ENCODE measurements around the gene DNM3.

Gene DNM3

DNA sequence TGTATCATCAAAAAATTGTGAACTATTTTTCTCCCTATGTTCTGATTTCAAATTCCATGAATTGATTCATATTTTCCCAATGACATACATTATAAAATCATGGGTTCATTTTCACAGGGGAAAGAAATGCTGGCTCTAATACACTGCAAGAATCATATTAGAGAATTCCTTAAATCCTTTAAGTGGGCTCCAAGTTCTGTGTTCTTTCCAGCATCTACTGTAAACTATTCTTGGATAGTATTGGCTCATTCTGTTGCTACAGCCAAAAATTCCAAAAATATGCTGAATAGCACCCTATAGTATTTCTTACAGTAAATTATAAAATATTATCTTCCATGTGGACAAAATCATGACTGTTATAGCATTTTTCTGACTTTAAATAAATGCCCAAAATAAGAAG is 560.2 kb downstream of the DNM3 start:
- H3K4me3 ChIP-seq (ENCODE audit: low read depth, low read length), result no peak overlapping the region
- DNase-seq (ENCODE audit: low read depth), result no peak
- TF ChIP-seq, protein P1, sequence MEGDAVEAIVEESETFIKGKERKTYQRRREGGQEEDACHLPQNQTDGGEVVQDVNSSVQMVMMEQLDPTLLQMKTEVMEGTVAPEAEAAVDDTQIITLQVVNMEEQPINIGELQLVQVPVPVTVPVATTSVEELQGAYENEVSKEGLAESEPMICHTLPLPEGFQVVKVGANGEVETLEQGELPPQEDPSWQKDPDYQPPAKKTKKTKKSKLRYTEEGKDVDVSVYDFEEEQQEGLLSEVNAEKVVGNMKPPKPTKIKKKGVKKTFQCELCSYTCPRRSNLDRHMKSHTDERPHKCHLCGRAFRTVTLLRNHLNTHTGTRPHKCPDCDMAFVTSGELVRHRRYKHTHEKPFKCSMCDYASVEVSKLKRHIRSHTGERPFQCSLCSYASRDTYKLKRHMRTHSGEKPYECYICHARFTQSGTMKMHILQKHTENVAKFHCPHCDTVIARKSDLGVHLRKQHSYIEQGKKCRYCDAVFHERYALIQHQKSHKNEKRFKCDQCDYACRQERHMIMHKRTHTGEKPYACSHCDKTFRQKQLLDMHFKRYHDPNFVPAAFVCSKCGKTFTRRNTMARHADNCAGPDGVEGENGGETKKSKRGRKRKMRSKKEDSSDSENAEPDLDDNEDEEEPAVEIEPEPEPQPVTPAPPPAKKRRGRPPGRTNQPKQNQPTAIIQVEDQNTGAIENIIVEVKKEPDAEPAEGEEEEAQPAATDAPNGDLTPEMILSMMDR (IDR thresholded peaks at IDR 0.05; ENCODE audit: insufficient read depth, low read depth, low read length, missing control alignments), result no peak

DNA sequence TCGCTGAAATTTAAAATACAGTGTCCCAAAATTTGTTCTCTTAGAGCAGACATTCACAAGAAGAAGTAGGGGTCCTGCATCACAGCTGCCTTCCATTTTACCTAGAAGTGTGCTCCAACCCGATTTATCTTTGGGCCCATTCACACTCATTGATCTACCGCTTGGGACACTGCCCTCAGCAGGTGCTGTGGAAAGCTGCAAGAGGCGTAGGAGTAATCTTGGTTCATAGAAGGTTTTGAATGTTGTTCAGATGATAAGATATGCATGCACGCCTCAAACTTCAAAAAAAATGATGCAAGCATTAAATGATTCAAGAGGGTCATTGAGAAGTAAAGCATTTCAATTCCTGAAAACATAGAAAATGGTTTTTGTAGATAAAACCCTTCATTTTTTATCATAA is 560.6 kb downstream of the DNM3 start:
- TF ChIP-seq, protein P1 (IDR thresholded peaks at IDR 0.05; ENCODE audit: insufficient read depth, low read depth, low read length, missing control alignments), result no peak
- no peak overlapping the region for H3K4me3 ChIP-seq (ENCODE audit: low read depth, low read length)
- no peak for DNase-seq (ENCODE audit: low read depth)

DNA sequence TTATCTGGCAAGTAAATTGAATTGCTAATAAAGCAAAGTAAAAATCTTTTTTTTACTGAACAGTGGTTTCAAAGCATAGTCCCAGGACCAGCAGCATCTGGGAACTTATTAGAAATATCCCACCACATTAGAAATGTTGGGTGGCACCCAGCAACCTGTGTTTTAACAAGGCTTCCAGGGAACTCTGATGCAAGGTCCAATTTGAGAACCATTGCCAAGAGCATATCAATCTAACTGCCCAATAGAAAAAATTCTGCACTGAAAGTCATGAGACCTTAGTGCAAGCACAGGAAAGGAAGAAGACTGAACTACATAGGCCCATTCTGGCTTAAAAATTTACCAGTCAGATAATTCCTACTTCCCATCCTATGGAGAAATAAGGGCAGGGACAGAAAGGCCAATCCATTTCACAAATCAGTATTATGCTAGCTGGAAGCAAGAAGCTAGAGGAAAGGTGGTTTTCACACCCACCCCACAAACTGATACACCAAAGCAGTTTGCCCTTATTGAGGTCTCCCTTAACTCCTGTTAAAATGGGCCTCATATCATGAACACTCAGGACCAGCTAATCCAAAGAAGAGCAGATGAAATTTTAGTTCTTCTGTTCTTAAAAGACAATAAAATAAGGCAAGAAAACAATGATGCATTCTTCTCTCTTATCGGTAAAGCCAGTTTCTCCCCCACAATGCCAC is 561.7 kb downstream of the DNM3 start:
- DNase-seq (ENCODE audit: low read depth), result no peak
- TF ChIP-seq, protein P1 (IDR thresholded peaks at IDR 0.05; ENCODE audit: insufficient read depth, low read depth, low read length, missing control alignments), result no peak
- H3K4me3 ChIP-seq (ENCODE audit: low read depth, low read length), result no peak overlapping the region

DNA sequence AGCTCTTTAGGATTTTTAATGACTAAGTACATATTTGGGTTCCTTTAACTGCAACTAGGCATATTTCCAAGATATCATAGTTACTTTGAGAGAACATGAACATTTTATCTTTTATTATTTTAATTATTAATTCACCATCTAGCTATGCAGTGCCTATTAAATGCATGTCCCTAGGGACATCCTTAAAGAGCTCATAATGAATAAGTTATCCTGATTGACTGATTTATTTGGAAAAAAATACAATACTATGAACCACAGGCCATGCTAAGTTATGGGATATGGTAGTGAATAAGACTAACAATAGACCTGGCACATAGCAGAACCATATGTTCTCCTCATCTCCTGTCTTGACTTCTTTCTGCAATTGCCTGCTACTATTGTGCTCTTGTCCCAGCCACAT is 562.8 kb downstream of the DNM3 start:
- TF ChIP-seq, protein P1 (IDR thresholded peaks at IDR 0.05; ENCODE audit: insufficient read depth, low read depth, low read length, missing control alignments), result no peak
- no peak overlapping the region for H3K4me3 ChIP-seq (ENCODE audit: low read depth, low read length)
- DNase-seq (ENCODE audit: low read depth), result no peak

DNA sequence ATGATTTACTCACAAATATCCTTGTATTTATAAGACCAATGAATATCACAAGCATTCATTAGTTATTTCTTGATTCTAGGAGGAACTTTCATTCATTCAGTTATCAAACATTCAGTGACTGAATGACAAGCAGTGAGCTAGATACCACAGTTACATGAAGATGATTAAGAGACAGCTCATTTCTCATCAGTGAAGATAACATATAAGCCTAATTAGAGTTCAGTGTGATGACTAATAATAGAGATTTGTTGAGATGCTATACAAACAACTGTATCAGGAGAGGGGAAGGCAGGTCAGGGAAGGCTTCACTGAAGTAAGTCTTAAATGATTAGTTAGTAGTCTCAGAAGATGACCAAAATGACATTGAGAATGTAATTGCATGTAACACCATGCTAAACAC is 564.6 kb downstream of the DNM3 start:
- TF ChIP-seq, protein P1 (IDR thresholded peaks at IDR 0.05; ENCODE audit: insufficient read depth, low read depth, low read length, missing control alignments), result no peak
- H3K4me3 ChIP-seq (ENCODE audit: low read depth, low read length), result no peak overlapping the region
- no peak for DNase-seq (ENCODE audit: low read depth)

DNA sequence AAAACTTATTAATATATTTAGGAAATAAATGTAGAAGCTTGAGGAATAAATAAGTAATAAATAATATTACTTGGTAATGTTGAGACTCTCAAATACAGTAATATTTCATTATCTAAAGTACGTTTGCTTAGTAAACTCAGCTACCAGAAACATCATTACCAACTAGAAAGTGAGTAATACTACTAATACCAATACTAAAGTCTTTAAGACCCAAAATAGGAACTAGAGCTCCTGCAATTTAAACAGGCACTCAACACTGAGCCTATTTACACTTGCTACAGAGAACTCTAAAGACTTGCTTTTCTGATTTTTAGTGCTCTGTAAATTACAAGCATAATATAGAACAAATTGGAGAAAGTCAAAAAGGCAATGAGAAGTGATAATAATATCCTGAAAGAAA is 565.7 kb downstream of the DNM3 start:
- TF ChIP-seq, protein P1 (IDR thresholded peaks at IDR 0.05; ENCODE audit: insufficient read depth, low read depth, low read length, missing control alignments), result no peak
- DNase-seq (ENCODE audit: low read depth), result no peak
- no peak overlapping the region for H3K4me3 ChIP-seq (ENCODE audit: low read depth, low read length)

DNA sequence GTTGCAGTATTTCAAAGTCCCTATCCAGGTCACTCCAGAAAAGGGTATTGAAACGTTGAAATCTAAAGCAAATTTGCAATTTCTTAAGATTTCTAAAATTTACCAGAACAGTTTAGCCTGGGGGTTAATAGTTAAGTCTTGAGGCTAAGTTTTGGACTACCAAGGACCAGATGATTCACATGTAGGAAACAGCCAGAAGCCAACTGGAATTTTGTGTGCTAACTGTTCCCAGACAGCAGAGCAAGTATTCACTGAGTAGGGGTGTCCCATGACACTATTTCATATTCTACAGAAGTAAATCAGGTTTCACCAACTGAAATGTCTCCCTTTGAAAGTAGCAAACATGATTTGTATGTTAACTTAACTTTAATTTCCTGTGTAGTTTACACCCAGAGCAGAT is 567.7 kb downstream of the DNM3 start:
- H3K4me3 ChIP-seq (ENCODE audit: low read depth, low read length), result no peak overlapping the region
- DNase-seq (ENCODE audit: low read depth), result no peak
- TF ChIP-seq, protein P1 (IDR thresholded peaks at IDR 0.05; ENCODE audit: insufficient read depth, low read depth, low read length, missing control alignments), result no peak
